GM20000 (cell line): ENCODE measurements around the gene ITPR2.

Experiments
- DNase-seq: peaks from one replicate; pipeline ENCODE4 v3.0.0; 2012; ENCODE audit warnings: low spot score
- TF ChIP-seq, protein P1 (sequence below): IDR thresholded peaks from 2 replicates; pipeline ENCODE4 v1.5.1; 2012; ENCODE audit warnings: mild to moderate bottlenecking, control low read depth; ENCODE audit errors: extremely low read depth, missing control alignments

Gene ITPR2

DNA sequence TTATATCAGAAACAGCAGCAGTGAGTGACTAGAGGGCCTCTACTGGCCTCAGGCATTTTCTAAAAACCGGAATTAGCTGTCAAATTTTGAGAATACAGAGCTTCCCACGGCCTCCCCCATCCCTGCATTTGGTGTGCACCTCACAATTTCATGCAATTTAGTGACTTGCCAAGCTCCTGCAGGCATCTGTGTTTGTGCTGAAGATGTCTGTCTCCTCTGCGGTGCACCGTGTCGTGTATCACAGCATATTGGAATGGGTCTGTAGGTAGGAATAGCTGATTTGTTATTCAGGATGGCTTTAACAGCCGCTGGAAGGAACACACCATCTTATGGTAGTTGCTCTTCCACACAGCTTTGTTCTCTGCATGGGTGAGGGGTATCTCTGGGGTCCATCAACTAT lies 497.3 kb downstream of the ITPR2 start:
- TF ChIP-seq, protein P1, sequence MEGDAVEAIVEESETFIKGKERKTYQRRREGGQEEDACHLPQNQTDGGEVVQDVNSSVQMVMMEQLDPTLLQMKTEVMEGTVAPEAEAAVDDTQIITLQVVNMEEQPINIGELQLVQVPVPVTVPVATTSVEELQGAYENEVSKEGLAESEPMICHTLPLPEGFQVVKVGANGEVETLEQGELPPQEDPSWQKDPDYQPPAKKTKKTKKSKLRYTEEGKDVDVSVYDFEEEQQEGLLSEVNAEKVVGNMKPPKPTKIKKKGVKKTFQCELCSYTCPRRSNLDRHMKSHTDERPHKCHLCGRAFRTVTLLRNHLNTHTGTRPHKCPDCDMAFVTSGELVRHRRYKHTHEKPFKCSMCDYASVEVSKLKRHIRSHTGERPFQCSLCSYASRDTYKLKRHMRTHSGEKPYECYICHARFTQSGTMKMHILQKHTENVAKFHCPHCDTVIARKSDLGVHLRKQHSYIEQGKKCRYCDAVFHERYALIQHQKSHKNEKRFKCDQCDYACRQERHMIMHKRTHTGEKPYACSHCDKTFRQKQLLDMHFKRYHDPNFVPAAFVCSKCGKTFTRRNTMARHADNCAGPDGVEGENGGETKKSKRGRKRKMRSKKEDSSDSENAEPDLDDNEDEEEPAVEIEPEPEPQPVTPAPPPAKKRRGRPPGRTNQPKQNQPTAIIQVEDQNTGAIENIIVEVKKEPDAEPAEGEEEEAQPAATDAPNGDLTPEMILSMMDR, result no peak
- DNase-seq, result no peak

DNA sequence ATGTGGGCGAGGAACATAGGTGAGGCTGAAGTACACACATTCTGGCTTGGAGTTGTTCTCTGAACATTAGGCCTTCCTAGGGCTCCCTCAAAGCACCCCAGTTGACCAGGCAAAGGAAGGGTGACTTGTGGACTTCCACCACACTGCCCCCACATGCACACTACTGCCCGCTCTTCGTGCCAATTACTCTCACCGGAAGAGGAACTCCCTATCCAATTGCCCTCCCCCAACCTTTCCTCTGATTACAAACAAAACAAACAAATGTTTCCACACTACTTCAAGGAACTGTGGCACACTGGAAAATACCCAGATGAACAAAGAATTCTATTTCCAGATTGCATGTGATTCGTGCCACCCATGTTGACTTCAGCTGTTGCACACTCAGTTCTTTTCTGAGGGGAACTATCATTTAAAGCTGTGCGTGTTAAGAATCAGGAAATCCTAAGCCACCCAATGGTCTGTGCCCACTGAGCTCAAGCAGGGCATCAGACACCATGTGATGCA lies 498.3 kb downstream of the ITPR2 start:
- DNase-seq, result no peak
- TF ChIP-seq, protein P1, result no peak

DNA sequence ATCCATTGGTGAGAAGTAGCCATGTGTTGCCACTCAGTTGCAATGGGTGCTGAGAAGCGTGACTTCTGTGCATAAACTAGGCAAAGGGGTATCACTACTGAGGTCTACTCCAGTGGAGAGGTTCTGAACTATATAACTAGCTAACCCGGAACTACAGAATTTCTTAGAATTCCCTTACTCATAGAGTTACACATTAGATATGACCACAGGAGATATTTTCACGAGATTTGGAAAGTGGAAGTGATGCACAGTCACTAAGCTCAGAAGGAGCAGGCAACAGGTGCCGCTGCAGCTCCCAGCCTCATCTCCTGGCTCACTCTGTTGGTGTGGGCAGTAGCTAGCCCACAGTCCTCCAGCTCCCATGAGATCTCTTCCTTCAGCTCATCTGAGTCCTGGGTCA lies 501.0 kb downstream of the ITPR2 start:
- DNase-seq, result no peak
- TF ChIP-seq, protein P1, result no peak

DNA sequence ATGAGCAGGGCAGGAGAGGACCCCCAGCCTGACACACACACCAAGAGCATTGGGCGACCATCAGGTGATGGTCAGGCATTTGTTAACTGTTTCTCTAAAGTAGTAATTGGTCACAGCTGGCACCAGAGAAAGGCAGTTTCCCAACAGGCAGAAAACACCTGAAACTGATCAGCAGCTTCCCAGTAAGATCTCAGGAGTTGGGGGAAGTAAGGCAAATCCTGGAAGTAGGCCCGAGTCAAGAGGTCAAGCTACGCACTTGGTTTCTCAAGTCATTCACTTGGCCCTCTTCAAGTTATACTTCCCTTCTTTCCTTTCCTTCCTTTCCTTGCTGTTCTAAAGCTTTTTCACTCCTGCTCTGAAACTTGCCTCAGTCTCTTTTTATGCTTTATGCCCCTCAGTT lies 501.9 kb downstream of the ITPR2 start:
- no peak for DNase-seq
- TF ChIP-seq, protein P1, result no peak

DNA sequence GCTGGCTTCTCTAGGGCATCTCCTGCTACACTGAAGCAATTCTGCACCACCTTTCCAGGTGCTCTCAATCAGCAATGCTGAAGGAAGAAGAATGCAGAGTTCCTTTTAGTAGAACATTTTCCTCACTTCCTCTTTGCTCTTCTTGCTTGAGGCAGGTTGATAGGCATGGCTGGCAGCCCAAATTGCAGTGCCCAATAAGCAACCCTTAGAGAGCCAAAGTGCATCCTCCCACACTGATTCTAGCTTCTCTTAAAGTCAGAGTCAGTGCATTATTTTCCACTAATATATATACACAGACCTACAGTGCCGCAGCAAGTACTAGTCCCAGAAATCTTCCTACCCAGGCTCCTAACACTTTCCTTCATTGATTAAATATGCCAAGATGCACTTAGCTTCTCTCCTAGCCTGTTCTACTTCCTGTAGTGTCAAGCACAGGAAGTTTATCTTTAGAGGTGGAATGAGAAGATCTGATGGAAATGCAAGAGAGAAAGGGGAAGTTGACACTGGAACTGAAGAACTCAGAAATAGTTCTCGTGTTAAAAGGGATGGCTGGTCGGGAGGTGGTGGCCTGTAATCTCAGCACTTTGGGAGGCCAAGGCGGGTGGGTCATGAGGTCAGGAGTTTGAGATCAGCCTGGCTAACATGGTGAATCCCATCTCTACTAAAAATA lies 504.9 kb downstream of the ITPR2 start:
- TF ChIP-seq, protein P1, result no peak

DNA sequence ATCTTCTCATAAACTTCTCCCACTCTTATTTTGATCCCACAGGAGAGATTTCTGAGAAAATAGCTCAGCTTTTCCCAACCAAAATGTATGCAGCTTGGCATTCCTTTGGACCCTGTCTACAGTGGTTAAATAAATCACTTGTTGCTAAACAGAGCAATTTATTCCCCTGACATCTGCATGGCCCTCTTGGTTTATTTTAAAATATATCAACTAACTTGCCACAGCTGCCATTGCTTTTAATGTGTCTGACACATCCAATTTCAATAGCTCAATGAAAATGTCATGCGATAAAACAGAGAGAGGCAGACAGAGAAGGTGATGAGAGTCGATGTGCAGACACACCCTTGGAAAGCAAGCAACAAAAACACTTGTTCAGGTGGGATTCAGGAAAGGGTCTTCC lies 509.3 kb downstream of the ITPR2 start:
- DNase-seq, result no peak

More for the DNA sequence above, 504.9 kb downstream of the ITPR2 start:
- DNase-seq, result no peak

DNA sequence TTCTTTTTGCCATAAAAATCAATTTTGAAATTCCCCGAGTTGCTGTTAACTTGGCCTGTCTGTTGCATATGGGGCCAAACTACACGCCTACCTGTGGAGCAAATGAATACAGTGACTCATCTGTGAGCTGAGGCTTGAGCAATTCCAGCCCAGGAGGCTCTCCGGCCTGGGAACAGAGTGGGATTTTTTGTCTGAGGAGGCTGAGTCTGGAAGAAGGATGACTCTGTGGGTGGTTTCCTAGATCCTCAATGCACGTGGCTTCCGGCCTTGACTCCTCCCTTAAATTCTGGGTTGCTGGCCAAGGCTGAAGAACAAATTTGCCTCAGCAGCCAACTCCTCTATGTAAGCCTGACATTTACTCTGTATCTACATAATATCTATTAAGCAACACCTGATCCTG lies 513.5 kb downstream of the ITPR2 start:
- DNase-seq, result no peak
- TF ChIP-seq, protein P1, result no peak

More for the DNA sequence above, 509.3 kb downstream of the ITPR2 start:
- TF ChIP-seq, protein P1, result no peak
